ENCODE results near the gene HERPUD2. TPM values are rescaled to one million over a fixed set of nuclear protein-coding genes. Genes with fewer than 3 reads are reported as not detected.

HERPUD2 gene
- 10 to 100 TPM; 32.2 to 45.9 (median 38.7) TPM for polyA plus RNA-seq (ENCODE audit: insufficient read depth in 1 of 5, insufficient read length in 5 of 5, low replicate concordance in 1 of 5)
- long read RNA-seq, donor 1, transcript HERPUD2-202 (8 exons, 3,057 nt) = major isoform, 6 of 111 reads
- long read RNA-seq, donor 1, partial matches to known transcripts = 104 of 111 reads
- long read RNA-seq, donor 1, other reads (novel, unspliced or antisense) = 0 of 111 reads
- long read RNA-seq, donor 2, partial matches to known transcripts = 0 of 4 reads
- long read RNA-seq, donor 2, other reads (novel, unspliced or antisense) = 0 of 4 reads
- long read RNA-seq, donor 3, partial matches to known transcripts = 0 of 1 reads
- long read RNA-seq, donor 3, other reads (novel, unspliced or antisense) = 0 of 1 reads
- long read RNA-seq, donor 4, partial matches to known transcripts = 0 of 4 reads
- long read RNA-seq, donor 4, other reads (novel, unspliced or antisense) = 0 of 4 reads
- long read RNA-seq, donor 5, partial matches to known transcripts = 7 of 9 reads
- long read RNA-seq, donor 5, other reads (novel, unspliced or antisense) = 0 of 9 reads
- long read RNA-seq, donor 6, partial matches to known transcripts = 0 of 2 reads
- long read RNA-seq, donor 6, other reads (novel, unspliced or antisense) = 0 of 2 reads
- long read RNA-seq, donor 7, partial matches to known transcripts = 6 of 8 reads
- long read RNA-seq, donor 7, other reads (novel, unspliced or antisense) = 0 of 8 reads
- long read RNA-seq, donor 8, partial matches to known transcripts = 0 of 2 reads
- long read RNA-seq, donor 8, other reads (novel, unspliced or antisense) = 0 of 2 reads

GRCh38 chr7:35694784-35695472 lies at the start of gene HERPUD2:
Gene HERPUD2, minus strand, starts transcription at chr7:35695135. Its CDS starts 805 bp downstream, at chr7:35694330.
- DNase-seq = peak; percentile 93 to 94

- DNase-seq = no peak
Observed at GRCh38 chr7:35738889-35739288, 44.0 kb upstream of the HERPUD2 start.

- no peak for DNase-seq
Observed at GRCh38 chr7:35736725-35737124, 41.8 kb upstream of the HERPUD2 start.

GRCh38 chr7:35735396-35735795 lies 40.5 kb upstream of the HERPUD2 start:
- DNase-seq = no peak

- DNase-seq = no peak
Observed at GRCh38 chr7:35734001-35734483, 39.1 kb upstream of the HERPUD2 start.

DNA sequence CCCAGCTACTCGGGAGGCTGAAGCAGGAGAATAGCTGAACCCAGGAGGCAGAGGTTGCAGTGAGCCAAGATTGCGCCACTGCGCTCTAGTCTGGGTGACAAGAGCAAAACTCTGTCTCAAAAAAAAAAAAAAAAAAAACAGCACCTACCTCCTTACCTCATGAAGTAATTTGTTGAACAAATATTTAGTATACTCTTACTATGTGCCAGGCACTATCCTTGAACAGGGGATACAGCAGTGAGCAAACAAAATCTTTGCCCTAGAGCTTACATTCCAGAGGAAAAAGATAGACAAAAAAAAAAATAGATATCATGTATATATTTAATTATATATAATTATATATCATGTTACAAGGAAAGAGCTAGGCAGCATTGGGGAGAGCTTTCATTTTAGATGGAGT lies 36.4 kb upstream of the HERPUD2 start:
- DNase-seq = no peak

GRCh38 chr7:35729061-35729783 lies 34.3 kb upstream of the HERPUD2 start:
- DNase-seq = no peak

GRCh38 chr7:35728412-35729060 lies 33.6 kb upstream of the HERPUD2 start:
- DNase-seq = no peak

GRCh38 chr7:35727571-35727970 lies 32.6 kb upstream of the HERPUD2 start:
- no peak for DNase-seq

GRCh38 chr7:35726654-35727053 lies 31.7 kb upstream of the HERPUD2 start:
- DNase-seq = no peak

- no peak for DNase-seq
Observed at GRCh38 chr7:35725280-35725680, 30.3 kb upstream of the HERPUD2 start.

GRCh38 chr7:35723011-35723410 lies 28.1 kb upstream of the HERPUD2 start:
- no peak for DNase-seq

GRCh38 chr7:35722054-35722849 lies 27.3 kb upstream of the HERPUD2 start:
- DNase-seq = no peak

GRCh38 chr7:35721288-35721687 lies 26.4 kb upstream of the HERPUD2 start:
- DNase-seq = no peak

DNA sequence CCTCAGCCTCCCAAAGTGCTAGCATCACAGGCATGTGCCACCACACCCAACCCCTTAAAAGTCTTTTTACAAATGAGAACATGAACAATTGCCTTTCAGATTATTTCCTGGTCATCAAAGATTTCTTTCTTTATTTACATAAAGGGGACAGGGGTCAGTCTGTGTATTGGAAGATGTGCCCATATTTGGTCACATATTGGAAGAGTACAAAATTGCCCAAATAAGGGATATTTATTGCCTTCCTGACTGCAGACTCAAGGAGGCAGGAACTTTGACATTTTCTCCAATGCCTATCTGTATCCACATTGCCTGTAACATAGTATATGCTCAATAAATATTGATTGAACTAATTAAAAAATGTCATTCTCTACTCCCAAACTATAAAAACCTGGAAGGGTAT lies 25.9 kb upstream of the HERPUD2 start:
- DNase-seq = no peak

DNA sequence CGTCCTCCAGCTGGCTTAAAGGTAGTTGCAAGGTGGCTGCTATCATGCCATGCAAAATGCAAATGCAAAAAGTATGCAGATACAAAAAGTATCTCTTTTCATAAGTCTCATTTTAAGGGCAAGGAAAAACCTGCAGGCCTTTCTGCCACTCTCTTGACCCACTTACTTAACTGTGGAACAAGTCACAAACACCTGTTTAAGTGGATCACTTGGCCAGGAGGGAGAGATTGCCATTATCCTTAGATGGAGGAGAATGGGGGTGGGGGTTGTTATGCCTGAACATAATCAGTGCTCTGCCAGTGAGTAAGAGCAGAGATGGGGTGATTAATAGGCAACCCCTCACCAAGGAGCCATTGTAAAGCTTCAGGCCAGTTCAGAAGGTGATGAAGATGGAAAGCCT lies 25.1 kb upstream of the HERPUD2 start:
- DNase-seq = no peak

DNA sequence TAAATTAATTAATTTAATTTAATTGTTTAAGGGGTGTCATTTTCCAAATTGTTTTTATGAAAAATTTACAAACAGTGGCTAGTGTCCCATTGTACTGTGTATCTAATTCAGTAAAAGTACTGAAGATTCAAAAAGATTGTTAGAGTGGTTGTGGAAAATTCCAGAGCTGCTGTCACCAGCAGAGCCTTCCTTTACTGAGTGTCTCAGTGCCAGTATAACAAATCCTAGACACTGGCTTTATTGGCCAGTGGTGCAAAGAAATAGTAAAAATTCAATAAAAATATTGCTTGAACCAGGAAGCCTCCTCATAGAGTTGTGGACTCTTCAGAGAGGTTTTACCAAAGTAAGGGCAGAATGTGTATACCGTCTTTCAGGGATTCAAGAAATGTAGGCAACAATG lies 23.1 kb upstream of the HERPUD2 start:
- DNase-seq = no peak

DNA sequence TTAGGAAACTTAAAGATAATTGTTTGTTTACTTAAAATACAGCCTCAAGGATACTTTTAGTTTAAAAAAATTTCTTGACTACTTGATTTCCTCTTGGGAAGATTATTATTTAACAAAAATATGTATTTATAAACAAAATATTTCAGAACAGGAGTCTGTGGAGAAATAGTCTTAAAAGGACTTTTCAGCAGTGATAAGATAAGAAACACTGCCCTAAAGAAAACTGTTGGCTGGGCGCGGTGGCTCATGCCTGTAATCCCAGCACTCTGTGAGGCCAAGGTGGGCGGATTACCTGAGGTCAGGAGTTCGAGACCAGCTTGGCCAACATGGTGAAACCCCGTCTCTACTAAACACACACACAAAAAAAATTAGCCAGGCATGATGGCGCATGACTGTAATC lies 22.6 kb upstream of the HERPUD2 start:
- DNase-seq = no peak

DNA sequence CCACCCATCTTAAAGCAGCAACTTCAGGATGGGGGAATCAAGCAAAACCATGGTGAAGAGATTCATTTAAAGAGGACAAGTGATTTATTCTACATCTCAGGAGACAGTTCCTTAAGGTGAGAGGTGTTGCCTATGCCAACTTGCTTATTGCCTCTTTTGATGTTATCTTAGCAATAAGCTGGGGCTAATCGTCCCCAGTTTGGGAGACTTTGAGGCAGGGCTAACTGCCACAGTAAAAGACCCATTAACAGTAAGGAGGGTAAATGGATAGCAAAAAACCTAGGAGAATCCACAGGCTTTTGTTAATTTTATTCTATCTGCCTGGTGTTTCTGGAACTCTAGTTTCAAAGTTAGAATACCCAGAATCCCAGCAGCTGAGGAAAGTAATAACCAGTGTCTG lies 22.1 kb upstream of the HERPUD2 start:
- no peak for DNase-seq

Data from right lung (tissue), 10 donors.